Measurements from ENCODE around the gene AFF4.
"Not testable (repeated sequence)": the region's sequence is repeated elsewhere in the genome, so short reads cannot be mapped to it uniquely, and the experiment has no call there.

- not testable (repeated sequence) for TF ChIP-seq REST (IDR thresholded peaks at IDR 0.05; ENCODE audit: low read depth); CTCF (IDR thresholded peaks at IDR 0.05 in 2 of 3, conservative IDR thresholded peaks at IDR 0.05 in 1 of 3; ENCODE audit: borderline replicate concordance in 1 of 3, insufficient read depth in 1 of 3, low read depth in 2 of 3, low read length in 2 of 3); ZBTB33 (IDR thresholded peaks at IDR 0.05; ENCODE audit: extremely low read depth, insufficient replicate concordance, low read length); POLR2A (IDR thresholded peaks at IDR 0.05; ENCODE audit: borderline replicate concordance, extremely low read depth, insufficient read depth, insufficient read length); SIN3A (IDR thresholded peaks at IDR 0.05; ENCODE audit: low read depth); ATF3 (IDR thresholded peaks at IDR 0.05); EZH2phosphoT487 (IDR thresholded peaks at IDR 0.05; ENCODE audit: borderline replicate concordance); EZH2 (IDR thresholded peaks at IDR 0.05); JUND (IDR thresholded peaks at IDR 0.05)
Measured at GRCh38 chr5:132854992-132855391, 108.4 kb downstream of the AFF4 start.
